GM23338 (cell line): ENCODE data around the gene INPP5A. TPM values are rescaled to one million over a fixed set of nuclear protein-coding genes. Genes with fewer than 3 reads are reported as not detected.

Experiments used
- ATAC-seq: fragments of 200-7000 bp; cut with Tn5 transposase; 3 replicates; pipeline ENCODE4 v1.9.1; 2020
- DNase-seq: peaks from one replicate; pipeline ENCODE4 v3.0.0-alpha.2; 2015; ENCODE audit warnings: low spot score
- H2AFZ ChIP-seq: fragments of 200-600 bp; sonication (generic); 2 replicates; pipeline ENCODE4 v1.8.0; 2016; ENCODE audit warnings: antibody characterized with exemption, mild to moderate bottlenecking, moderate library complexity
- H3F3A ChIP-seq: fragments of 200-600 bp; sonication (generic); replicated peaks from 2 replicates; pipeline ENCODE4 v1.8.0; 2017; ENCODE audit warnings: antibody characterized with exemption, mixed run types, low read depth
- H3K27ac ChIP-seq: fragments of 200-600 bp; sonication (generic); 2 replicates; pipeline ENCODE4 v1.6.1; 2016; ENCODE audit warnings: low read depth
- H3K27me3 ChIP-seq: fragments of 200-600 bp; sonication (generic); 2 replicates; pipeline ENCODE4 v1.8.0; 2016; ENCODE audit warnings: mild to moderate bottlenecking, mixed run types, moderate library complexity; ENCODE audit not compliant: insufficient read depth
- H3K36me3 ChIP-seq: fragments of 200-600 bp; sonication (generic); 2 replicates; pipeline ENCODE4 v1.8.0; 2016; ENCODE audit warnings: mild to moderate bottlenecking; ENCODE audit not compliant: insufficient read depth
- H3K4me1 ChIP-seq: fragments of 200-600 bp; sonication (generic); 2 replicates; pipeline ENCODE4 v1.8.0; 2016; ENCODE audit warnings: mild to moderate bottlenecking, moderate library complexity; ENCODE audit not compliant: insufficient read depth
- H3K4me2 ChIP-seq: fragments of 200-600 bp; sonication (generic); 2 replicates; pipeline ENCODE4 v1.7.1; 2017; ENCODE audit warnings: mixed run types
- H3K4me3 ChIP-seq: fragments of 200-600 bp; sonication (generic); 2 replicates; pipeline ENCODE4 v1.6.1; 2016; ENCODE audit warnings: mixed run types
- H3K79me2 ChIP-seq: fragments of 200-600 bp; sonication (generic); replicated peaks from 2 replicates; pipeline ENCODE4 v1.8.0; 2017; ENCODE audit warnings: mild to moderate bottlenecking; ENCODE audit not compliant: insufficient read depth
- H3K9me2 ChIP-seq: fragments of 200-600 bp; sonication (generic); 2 replicates; pipeline ENCODE4 v1.8.0; 2017; ENCODE audit not compliant: insufficient read depth
- H4K20me1 ChIP-seq: fragments of 200-600 bp; sonication (generic); replicated peaks from 2 replicates; pipeline ENCODE4 v1.8.0; 2017; ENCODE audit warnings: mild to moderate bottlenecking; ENCODE audit not compliant: insufficient read depth
- H3K27ac Mint-ChIP-seq: 2 replicates; pipeline ENCODE4 v1.8.0; 2020; ENCODE audit warnings: inconsistent platforms, mild to moderate bottlenecking, moderate library complexity, mixed read lengths
- H3K27me3 Mint-ChIP-seq: 3 replicates; pipeline ENCODE4 v1.8.0; 2022; ENCODE audit warnings: low read depth, mild to moderate bottlenecking, moderate library complexity, mixed read lengths, inconsistent platforms; ENCODE audit not compliant: insufficient read depth, poor library complexity
- H3K36me3 Mint-ChIP-seq: 3 replicates; pipeline ENCODE4 v1.8.0; 2021; ENCODE audit warnings: low read depth, mild to moderate bottlenecking, inconsistent platforms, moderate library complexity, mixed read lengths
- H3K4me1 Mint-ChIP-seq: 3 replicates; pipeline ENCODE4 v1.8.0; 2020; ENCODE audit warnings: mild to moderate bottlenecking, inconsistent platforms, mixed read lengths
- H3K4me3 Mint-ChIP-seq: 3 replicates; pipeline ENCODE4 v1.8.0; 2021; ENCODE audit warnings: moderate library complexity, mild to moderate bottlenecking, inconsistent platforms, mixed read lengths
- H3K9me3 Mint-ChIP-seq: 3 replicates; pipeline ENCODE4 v1.8.0; 2020; ENCODE audit warnings: moderate library complexity, mild to moderate bottlenecking, inconsistent platforms, mixed read lengths
- CREB1 ChIP-seq: fragments of 250-450 bp; sonication (Bioruptor Pico); IDR thresholded peaks from 2 replicates; pipeline ENCODE4 v1.5.0; 2020; ENCODE audit warnings: low read depth, mild to moderate bottlenecking, moderate library complexity
- EZH2 ChIP-seq: fragments of 200-600 bp; sonication (generic); IDR thresholded peaks from one replicate; pipeline ENCODE4 v1.8.0; 2017; ENCODE audit warnings: antibody characterized with exemption, mild to moderate bottlenecking, low read depth; ENCODE audit not compliant: unreplicated experiment
- EZH2phosphoT487 ChIP-seq: fragments of 200-600 bp; sonication (generic); IDR thresholded peaks from one replicate; pipeline ENCODE4 v1.8.1; 2018; ENCODE audit warnings: antibody characterized with exemption; ENCODE audit not compliant: unreplicated experiment
- JUNB ChIP-seq: IDR thresholded peaks from one replicate; pipeline ENCODE4 v1.6.1; 2016; ENCODE audit warnings: antibody characterized with exemption; ENCODE audit not compliant: unreplicated experiment
- NANOG ChIP-seq: IDR thresholded peaks from 2 replicates; pipeline ENCODE4 v1.6.1; 2016; ENCODE audit warnings: antibody characterized with exemption, borderline replicate concordance
- POLR2AphosphoS5 ChIP-seq: IDR thresholded peaks from 2 replicates; pipeline ENCODE4 v1.6.1; 2016; ENCODE audit warnings: antibody characterized with exemption, low read depth
- STAT1 ChIP-seq: IDR thresholded peaks from one replicate; pipeline ENCODE4 v1.6.1; 2016; ENCODE audit warnings: antibody characterized with exemption; ENCODE audit not compliant: unreplicated experiment
- ZNF114 ChIP-seq: fragments of 250-450 bp; sonication (Bioruptor Pico); IDR thresholded peaks from 2 replicates; pipeline ENCODE4 v1.5.0; 2020; ENCODE audit warnings: mild to moderate bottlenecking, moderate library complexity
- ZNF331 ChIP-seq: fragments of 250-450 bp; sonication (Bioruptor Pico); IDR thresholded peaks from 2 replicates; pipeline ENCODE4 v1.5.0; 2020; ENCODE audit warnings: low read depth, mild to moderate bottlenecking, moderate library complexity
- polyA plus RNA-seq: library from polyadenylated mRNA; unstranded; fragments of >200 nt; fragmentation: Nextera tagmentation; extraction: Ambion mirVana; gene quantifications from 2 replicates; pipeline ENCODE4 v1.2.1, GENCODE V29; 2016
- total RNA-seq: library from RNA; depleted of rRNA; stranded (reverse); fragments of >200 nt; shearing (Covaris generic); gene quantifications from 2 replicates; pipeline ENCODE4 v1.2.3, GENCODE V29; 2014
- TF ChIP-seq, protein P1 (sequence below): IDR thresholded peaks from one replicate; pipeline ENCODE4 v1.6.1; 2018; ENCODE audit warnings: antibody characterized with exemption; ENCODE audit not compliant: unreplicated experiment
- TF ChIP-seq, protein P2 (sequence below): IDR thresholded peaks from 2 replicates; pipeline ENCODE4 v1.6.1; 2016; ENCODE audit warnings: antibody characterized with exemption
- TF ChIP-seq, protein P3 (sequence below), 2 experiments: fragments of 200-600 bp in 1 of 2; sonication (generic) in 1 of 2; conservative IDR thresholded peaks; 2 replicates each; pipeline versions ENCODE4 v1.5.1 to v1.6.1; 2016 to 2017; ENCODE audit warnings: antibody characterized with exemption in 2 of 2, low read depth in 2 of 2, mild to moderate bottlenecking in 2 of 2, moderate library complexity in 1 of 2
- TF ChIP-seq, protein P4 (sequence below): fragments of 250-450 bp; sonication (Bioruptor Pico); IDR thresholded peaks from 2 replicates; pipeline ENCODE4 v1.5.0; 2020; ENCODE audit warnings: mild to moderate bottlenecking, moderate library complexity

INPP5A gene
- total and polyA plus RNA-seq, 2 experiments from 2014 or later, result 5.9 to 40.6 TPM

DNA sequence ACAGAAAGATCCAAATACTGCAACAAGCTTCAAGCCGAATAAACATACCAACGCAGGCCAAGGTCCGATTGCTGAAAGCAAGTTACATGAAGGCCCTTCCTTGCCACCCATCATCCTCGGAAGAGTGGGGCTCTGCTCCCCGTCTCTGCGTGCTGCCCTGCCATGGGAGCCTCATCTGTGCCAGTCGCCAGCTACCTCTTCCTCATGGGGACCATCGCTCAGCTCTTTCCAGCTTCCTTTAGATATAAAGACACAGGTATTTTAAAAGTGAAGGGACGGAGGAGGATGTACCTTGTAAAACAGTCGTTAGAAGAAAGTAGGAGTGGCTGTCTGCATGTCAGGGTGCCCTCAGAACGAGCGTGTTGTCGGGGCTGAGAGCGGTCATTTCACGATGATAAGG lies 114.9 kb downstream of the INPP5A start:
- no peak overlapping the region for H3K27ac ChIP-seq
- TF ChIP-seq, protein P1, sequence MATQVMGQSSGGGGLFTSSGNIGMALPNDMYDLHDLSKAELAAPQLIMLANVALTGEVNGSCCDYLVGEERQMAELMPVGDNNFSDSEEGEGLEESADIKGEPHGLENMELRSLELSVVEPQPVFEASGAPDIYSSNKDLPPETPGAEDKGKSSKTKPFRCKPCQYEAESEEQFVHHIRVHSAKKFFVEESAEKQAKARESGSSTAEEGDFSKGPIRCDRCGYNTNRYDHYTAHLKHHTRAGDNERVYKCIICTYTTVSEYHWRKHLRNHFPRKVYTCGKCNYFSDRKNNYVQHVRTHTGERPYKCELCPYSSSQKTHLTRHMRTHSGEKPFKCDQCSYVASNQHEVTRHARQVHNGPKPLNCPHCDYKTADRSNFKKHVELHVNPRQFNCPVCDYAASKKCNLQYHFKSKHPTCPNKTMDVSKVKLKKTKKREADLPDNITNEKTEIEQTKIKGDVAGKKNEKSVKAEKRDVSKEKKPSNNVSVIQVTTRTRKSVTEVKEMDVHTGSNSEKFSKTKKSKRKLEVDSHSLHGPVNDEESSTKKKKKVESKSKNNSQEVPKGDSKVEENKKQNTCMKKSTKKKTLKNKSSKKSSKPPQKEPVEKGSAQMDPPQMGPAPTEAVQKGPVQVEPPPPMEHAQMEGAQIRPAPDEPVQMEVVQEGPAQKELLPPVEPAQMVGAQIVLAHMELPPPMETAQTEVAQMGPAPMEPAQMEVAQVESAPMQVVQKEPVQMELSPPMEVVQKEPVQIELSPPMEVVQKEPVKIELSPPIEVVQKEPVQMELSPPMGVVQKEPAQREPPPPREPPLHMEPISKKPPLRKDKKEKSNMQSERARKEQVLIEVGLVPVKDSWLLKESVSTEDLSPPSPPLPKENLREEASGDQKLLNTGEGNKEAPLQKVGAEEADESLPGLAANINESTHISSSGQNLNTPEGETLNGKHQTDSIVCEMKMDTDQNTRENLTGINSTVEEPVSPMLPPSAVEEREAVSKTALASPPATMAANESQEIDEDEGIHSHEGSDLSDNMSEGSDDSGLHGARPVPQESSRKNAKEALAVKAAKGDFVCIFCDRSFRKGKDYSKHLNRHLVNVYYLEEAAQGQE, result no peak
- TF ChIP-seq, protein P2, sequence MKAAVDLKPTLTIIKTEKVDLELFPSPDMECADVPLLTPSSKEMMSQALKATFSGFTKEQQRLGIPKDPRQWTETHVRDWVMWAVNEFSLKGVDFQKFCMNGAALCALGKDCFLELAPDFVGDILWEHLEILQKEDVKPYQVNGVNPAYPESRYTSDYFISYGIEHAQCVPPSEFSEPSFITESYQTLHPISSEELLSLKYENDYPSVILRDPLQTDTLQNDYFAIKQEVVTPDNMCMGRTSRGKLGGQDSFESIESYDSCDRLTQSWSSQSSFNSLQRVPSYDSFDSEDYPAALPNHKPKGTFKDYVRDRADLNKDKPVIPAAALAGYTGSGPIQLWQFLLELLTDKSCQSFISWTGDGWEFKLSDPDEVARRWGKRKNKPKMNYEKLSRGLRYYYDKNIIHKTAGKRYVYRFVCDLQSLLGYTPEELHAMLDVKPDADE, result no peak
- TF ChIP-seq STAT1, result no peak
- TF ChIP-seq CREB1 (CRISPR knock-in tag), result no peak
- TF ChIP-seq ZNF331 (CRISPR knock-in tag), result no peak
- TF ChIP-seq ZNF114 (CRISPR knock-in tag), result no peak
- no peak for TF ChIP-seq EZH2phosphoT487
- no peak for TF ChIP-seq NANOG
- TF ChIP-seq, protein P3, sequence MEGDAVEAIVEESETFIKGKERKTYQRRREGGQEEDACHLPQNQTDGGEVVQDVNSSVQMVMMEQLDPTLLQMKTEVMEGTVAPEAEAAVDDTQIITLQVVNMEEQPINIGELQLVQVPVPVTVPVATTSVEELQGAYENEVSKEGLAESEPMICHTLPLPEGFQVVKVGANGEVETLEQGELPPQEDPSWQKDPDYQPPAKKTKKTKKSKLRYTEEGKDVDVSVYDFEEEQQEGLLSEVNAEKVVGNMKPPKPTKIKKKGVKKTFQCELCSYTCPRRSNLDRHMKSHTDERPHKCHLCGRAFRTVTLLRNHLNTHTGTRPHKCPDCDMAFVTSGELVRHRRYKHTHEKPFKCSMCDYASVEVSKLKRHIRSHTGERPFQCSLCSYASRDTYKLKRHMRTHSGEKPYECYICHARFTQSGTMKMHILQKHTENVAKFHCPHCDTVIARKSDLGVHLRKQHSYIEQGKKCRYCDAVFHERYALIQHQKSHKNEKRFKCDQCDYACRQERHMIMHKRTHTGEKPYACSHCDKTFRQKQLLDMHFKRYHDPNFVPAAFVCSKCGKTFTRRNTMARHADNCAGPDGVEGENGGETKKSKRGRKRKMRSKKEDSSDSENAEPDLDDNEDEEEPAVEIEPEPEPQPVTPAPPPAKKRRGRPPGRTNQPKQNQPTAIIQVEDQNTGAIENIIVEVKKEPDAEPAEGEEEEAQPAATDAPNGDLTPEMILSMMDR (conservative IDR thresholded peaks at IDR 0.05; ENCODE audit: low read depth in 2 of 2), result no peak
- TF ChIP-seq JUNB, result no peak
- TF ChIP-seq POLR2AphosphoS5, result no peak
- no peak for TF ChIP-seq EZH2
- TF ChIP-seq, protein P4, sequence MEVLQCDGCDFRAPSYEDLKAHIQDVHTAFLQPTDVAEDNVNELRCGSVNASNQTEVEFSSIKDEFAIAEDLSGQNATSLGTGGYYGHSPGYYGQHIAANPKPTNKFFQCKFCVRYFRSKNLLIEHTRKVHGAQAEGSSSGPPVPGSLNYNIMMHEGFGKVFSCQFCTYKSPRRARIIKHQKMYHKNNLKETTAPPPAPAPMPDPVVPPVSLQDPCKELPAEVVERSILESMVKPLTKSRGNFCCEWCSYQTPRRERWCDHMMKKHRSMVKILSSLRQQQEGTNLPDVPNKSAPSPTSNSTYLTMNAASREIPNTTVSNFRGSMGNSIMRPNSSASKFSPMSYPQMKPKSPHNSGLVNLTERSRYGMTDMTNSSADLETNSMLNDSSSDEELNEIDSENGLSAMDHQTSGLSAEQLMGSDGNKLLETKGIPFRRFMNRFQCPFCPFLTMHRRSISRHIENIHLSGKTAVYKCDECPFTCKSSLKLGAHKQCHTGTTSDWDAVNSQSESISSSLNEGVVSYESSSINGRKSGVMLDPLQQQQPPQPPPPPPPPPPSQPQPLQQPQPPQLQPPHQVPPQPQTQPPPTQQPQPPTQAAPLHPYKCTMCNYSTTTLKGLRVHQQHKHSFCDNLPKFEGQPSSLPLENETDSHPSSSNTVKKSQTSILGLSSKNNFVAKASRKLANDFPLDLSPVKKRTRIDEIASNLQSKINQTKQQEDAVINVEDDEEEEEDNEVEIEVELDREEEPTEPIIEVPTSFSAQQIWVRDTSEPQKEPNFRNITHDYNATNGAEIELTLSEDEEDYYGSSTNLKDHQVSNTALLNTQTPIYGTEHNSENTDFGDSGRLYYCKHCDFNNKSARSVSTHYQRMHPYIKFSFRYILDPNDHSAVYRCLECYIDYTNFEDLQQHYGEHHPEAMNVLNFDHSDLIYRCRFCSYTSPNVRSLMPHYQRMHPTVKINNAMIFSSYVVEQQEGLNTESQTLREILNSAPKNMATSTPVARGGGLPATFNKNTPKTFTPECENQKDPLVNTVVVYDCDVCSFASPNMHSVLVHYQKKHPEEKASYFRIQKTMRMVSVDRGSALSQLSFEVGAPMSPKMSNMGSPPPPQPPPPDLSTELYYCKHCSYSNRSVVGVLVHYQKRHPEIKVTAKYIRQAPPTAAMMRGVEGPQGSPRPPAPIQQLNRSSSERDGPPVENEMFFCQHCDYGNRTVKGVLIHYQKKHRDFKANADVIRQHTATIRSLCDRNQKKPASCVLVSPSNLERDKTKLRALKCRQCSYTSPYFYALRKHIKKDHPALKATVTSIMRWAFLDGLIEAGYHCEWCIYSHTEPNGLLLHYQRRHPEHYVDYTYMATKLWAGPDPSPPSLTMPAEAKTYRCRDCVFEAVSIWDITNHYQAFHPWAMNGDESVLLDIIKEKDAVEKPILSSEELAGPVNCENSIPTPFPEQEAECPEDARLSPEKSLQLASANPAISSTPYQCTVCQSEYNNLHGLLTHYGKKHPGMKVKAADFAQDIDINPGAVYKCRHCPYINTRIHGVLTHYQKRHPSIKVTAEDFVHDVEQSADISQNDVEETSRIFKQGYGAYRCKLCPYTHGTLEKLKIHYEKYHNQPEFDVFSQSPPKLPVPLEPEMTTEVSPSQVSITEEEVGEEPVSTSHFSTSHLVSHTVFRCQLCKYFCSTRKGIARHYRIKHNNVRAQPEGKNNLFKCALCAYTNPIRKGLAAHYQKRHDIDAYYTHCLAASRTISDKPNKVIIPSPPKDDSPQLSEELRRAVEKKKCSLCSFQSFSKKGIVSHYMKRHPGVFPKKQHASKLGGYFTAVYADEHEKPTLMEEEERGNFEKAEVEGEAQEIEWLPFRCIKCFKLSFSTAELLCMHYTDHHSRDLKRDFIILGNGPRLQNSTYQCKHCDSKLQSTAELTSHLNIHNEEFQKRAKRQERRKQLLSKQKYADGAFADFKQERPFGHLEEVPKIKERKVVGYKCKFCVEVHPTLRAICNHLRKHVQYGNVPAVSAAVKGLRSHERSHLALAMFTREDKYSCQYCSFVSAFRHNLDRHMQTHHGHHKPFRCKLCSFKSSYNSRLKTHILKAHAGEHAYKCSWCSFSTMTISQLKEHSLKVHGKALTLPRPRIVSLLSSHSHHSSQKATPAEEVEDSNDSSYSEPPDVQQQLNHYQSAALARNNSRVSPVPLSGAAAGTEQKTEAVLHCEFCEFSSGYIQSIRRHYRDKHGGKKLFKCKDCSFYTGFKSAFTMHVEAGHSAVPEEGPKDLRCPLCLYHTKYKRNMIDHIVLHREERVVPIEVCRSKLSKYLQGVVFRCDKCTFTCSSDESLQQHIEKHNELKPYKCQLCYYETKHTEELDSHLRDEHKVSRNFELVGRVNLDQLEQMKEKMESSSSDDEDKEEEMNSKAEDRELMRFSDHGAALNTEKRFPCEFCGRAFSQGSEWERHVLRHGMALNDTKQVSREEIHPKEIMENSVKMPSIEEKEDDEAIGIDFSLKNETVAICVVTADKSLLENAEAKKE (CRISPR knock-in tag), result no peak
- H3F3A ChIP-seq, result no peaks in the 10 kb centered on the region
- no peak overlapping the region for H3K4me3 ChIP-seq
- Mint-ChIP-seq H3K27me3 (peaks cover 6% of the 10 kb centered on the region), H3K4me3 (no peak overlapping the region), H3K36me3 (no peaks in the 10 kb centered on the region), H3K4me1 (peaks cover 3% of the 10 kb centered on the region; the same call in 2 of the 3 replicates), H3K27ac (no peak overlapping the region), H3K9me3 (no peaks in the 10 kb centered on the region)
- no peaks in the 10 kb centered on the region for H3K79me2 ChIP-seq
- no peaks in the 10 kb centered on the region for H3K4me1 ChIP-seq
- H3K9me2 ChIP-seq, result no peaks in the 10 kb centered on the region
- H3K27me3 ChIP-seq, result no peaks in the 10 kb centered on the region
- ATAC-seq, result no peak
- no peaks in the 10 kb centered on the region for H4K20me1 ChIP-seq
- no peaks in the 10 kb centered on the region; the same call in 1 of the 2 replicates for H3K36me3 ChIP-seq
- DNase-seq, result no peak
- no peak overlapping the region for H3K4me2 ChIP-seq
- H2AFZ ChIP-seq, result no peak overlapping the region
